ENCODE measurements around the gene ITGAX. TPM values are rescaled to one million over a fixed set of nuclear protein-coding genes. Genes with fewer than 3 reads are reported as not detected.

ITGAX gene
- total and polyA plus RNA-seq, 2 donors (not counting 1 experiment from before 2014, with no cell fraction given), result 48.0 to 78.8 TPM

DNA sequence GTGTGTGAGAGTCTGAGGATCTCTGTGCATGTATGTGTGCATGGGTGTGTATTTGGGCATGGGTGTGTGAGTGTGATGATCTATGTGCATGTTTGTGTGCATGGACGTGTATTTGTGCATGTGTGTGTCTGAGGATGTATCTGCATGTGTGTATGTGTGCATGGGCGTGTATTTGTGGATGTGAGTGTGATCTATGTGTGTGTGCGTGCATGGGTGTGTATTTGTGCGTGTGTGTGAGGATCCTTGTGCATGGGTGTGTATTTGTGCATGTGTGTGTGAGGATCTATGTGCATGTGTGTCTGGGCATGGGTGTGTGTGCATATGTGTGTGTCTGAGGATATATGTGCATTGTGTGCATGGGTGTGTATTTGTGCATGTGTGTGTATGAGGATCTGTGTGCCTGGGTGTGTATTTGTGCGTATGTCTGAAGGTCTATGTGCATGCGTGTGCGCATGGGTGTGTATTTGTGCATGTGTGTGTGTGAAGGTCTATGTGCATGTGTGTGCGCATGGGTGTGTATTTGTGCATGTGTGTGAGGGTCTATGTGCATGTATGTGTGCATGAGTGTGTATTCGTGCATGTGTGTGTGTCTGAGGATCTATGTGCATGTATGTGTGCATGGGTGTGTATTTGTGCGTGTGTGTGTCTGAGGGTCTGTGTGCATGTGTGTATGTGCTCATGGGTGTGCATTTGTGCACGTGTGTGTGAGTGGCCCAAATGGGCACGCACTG lies 26.5 kb upstream of the ITGAX start:
- peaks cover 0 to 15% (median 2%) of the 10 kb centered on the region in 4 experiments for H3K27me3 ChIP-seq (replicated peaks in 1 of 4; ENCODE audit: control extremely low read depth in 1 of 4, control insufficient read depth in 3 of 4, insufficient read depth in 4 of 4, low read length in 3 of 4)
- no peaks in the 10 kb centered on the region for H3K9me3 Mint-ChIP-seq (ENCODE audit: insufficient read depth)
- no peak overlapping the region for H3K27ac ChIP-seq (ENCODE audit: low read length in 2 of 2)
- peaks cover 7 to 13% of the 10 kb centered on the region in 2 donors for H3K4me1 ChIP-seq (ENCODE audit: control insufficient read depth in 2 of 2, insufficient read depth in 2 of 2, low read length in 2 of 2)
- ChIA-PET POLR2A (no interaction called here), CTCF (no interaction called here)
- intact Hi-C loops (cut with micrococcal nuclease), result no loop called here
- DNase-seq (no peak), ATAC-seq (ENCODE audit: low read depth) (no peak)
- no peak overlapping the region for H3K4me3 ChIP-seq (ENCODE audit: control extremely low read depth in 1 of 5, extremely low read depth in 1 of 5, insufficient read depth in 1 of 5, low read depth in 2 of 5, low read length in 4 of 5)
- no peaks in the 10 kb centered on the region for H4K20me1 ChIP-seq (ENCODE audit: control insufficient read depth, insufficient read depth, low read length, poor library complexity, severe bottlenecking)
- H3K36me3 ChIP-seq (replicated peaks in 1 of 2; ENCODE audit: control extremely low read depth in 1 of 2, control insufficient read depth in 1 of 2, extremely low read depth in 1 of 2, insufficient read depth in 2 of 2, low read length in 1 of 2), result no peaks in the 10 kb centered on the region
- H3K27ac Mint-ChIP-seq, result no peak overlapping the region
- no peak for TF ChIP-seq EZH2 (IDR thresholded peaks at IDR 0.05; ENCODE audit: borderline replicate concordance, insufficient read depth, low read depth, low read length, poor library complexity, severe bottlenecking)
- TF ChIP-seq, protein P1, sequence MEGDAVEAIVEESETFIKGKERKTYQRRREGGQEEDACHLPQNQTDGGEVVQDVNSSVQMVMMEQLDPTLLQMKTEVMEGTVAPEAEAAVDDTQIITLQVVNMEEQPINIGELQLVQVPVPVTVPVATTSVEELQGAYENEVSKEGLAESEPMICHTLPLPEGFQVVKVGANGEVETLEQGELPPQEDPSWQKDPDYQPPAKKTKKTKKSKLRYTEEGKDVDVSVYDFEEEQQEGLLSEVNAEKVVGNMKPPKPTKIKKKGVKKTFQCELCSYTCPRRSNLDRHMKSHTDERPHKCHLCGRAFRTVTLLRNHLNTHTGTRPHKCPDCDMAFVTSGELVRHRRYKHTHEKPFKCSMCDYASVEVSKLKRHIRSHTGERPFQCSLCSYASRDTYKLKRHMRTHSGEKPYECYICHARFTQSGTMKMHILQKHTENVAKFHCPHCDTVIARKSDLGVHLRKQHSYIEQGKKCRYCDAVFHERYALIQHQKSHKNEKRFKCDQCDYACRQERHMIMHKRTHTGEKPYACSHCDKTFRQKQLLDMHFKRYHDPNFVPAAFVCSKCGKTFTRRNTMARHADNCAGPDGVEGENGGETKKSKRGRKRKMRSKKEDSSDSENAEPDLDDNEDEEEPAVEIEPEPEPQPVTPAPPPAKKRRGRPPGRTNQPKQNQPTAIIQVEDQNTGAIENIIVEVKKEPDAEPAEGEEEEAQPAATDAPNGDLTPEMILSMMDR (IDR thresholded peaks at IDR 0.05), result no peak
- no peak overlapping the region for H3K4me2 ChIP-seq (replicated peaks; ENCODE audit: low read depth, low read length, poor library complexity, severe bottlenecking)
- 84% methylated on average over 9 of the region's 12 CpGs for WGBS (ENCODE audit: insufficient coverage)
- H3K9me3 ChIP-seq (ENCODE audit: control extremely low read depth in 1 of 3, control insufficient read depth in 2 of 3, insufficient read depth in 1 of 3, low read length in 2 of 3), result peaks cover 0 to 16% (median 0%) of the 10 kb centered on the region in 3 donors
- H3K9ac ChIP-seq (ENCODE audit: low read length), result no peak overlapping the region
- H3K4me1 Mint-ChIP-seq, result peaks cover 18% of the 10 kb centered on the region
- peaks cover 3% of the 10 kb centered on the region for H3K27me3 Mint-ChIP-seq
- H3K79me2 ChIP-seq (ENCODE audit: control insufficient read depth, insufficient read depth, low read length), result peaks cover 3% of the 10 kb centered on the region
- no peak overlapping the region for H3K4me3 Mint-ChIP-seq
- no peak overlapping the region for H2AFZ ChIP-seq (ENCODE audit: insufficient read depth, low read depth, low read length, poor library complexity, severe bottlenecking)
